ENCODE results near the gene SLC17A6.

- TF ChIP-seq EZH2 (IDR thresholded peaks at IDR 0.05; ENCODE audit: insufficient read depth, poor library complexity, severe bottlenecking), result no peak
- TF ChIP-seq EZH2phosphoT487 (IDR thresholded peaks at IDR 0.05; ENCODE audit: insufficient read depth, low read depth), result no peak
Measured at GRCh38 chr11:22387126-22387525, 48.9 kb downstream of the SLC17A6 start.

Data from GM23248 (cell line).